ENCODE measurements around the gene IER5. TPM values are rescaled to one million over a fixed set of nuclear protein-coding genes. Genes with fewer than 3 reads are reported as not detected.

Gene IER5
- total and polyA plus RNA-seq, 2 of the 13 experiments (the other 11 are each of a cell fraction or from before 2014, with no cell fraction given), result 2.5 to 3.5 TPM

DNA sequence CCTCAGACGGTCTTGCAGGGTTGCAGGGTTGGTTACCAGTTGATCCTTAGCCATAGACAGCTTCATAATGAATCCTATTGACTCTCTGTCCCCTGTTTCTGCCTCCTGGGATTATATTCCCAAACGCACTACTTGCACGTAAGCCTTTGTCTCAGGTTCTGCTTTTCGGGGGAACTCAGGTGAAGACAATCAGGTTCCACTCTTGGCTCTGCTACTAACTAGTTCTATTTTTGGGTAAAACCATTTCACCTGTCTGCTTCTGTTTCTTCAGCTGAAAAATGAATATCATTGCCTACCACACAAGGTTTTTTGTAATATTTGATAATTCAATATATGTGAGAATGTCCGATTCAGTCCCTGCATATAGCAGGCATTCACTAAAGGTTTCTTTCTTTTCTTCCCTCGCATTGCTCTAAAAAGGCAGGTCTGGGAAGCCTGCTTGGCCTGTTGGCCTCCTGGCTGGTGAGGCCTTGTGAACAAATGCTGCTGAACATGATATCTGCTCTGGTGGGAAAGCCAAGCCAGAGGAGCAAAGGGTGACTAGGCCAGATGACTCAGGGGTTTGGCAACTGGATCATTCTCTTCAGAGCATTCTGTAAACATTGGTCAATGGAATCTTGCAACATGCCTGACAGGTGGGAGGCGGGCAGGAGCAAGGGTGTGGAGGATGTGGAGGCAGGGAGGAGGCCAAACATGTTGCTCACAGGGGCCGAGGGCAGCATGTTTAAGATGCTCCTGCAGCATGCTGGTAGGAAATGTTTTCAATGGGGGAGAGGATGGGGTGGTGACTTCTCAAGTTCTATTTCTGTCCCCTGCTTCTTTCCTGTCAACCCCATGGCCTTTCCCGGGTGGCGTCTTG, 23.8 kb downstream of the IER5 start (continued):
- TF ChIP-seq, protein P1, sequence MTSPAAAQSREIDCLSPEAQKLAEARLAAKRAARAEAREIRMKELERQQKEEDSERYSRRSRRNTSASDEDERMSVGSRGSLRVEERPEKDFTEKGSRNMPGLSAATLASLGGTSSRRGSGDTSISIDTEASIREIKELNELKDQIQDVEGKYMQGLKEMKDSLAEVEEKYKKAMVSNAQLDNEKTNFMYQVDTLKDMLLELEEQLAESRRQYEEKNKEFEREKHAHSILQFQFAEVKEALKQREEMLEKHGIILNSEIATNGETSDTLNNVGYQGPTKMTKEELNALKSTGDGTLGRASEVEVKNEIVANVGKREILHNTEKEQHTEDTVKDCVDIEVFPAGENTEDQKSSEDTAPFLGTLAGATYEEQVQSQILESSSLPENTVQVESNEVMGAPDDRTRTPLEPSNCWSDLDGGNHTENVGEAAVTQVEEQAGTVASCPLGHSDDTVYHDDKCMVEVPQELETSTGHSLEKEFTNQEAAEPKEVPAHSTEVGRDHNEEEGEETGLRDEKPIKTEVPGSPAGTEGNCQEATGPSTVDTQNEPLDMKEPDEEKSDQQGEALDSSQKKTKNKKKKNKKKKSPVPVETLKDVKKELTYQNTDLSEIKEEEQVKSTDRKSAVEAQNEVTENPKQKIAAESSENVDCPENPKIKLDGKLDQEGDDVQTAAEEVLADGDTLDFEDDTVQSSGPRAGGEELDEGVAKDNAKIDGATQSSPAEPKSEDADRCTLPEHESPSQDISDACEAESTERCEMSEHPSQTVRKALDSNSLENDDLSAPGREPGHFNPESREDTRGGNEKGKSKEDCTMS (CRISPR knock-in tag; conservative IDR thresholded peaks at IDR 0.05), result no peak
- TF ChIP-seq ZNF30 (CRISPR knock-in tag; IDR thresholded peaks at IDR 0.05) (peak; percentile 65; the same call in 1 of the 2 replicates), IRF2 (CRISPR knock-in tag; IDR thresholded peaks at IDR 0.05) (peak; percentile 97), ZNF318 (CRISPR knock-in tag; IDR thresholded peaks at IDR 0.05) (peak; percentile 82; the same call in 1 of the 2 replicates), HMG20B (CRISPR knock-in tag; conservative IDR thresholded peaks at IDR 0.05) (peak; percentile 92), ZNF883 (CRISPR knock-in tag; IDR thresholded peaks at IDR 0.05; ENCODE audit: not compliant biosample characterization) (peak; percentile 72), ERF (CRISPR knock-in tag; IDR thresholded peaks at IDR 0.05) (peak; percentile 96), EZH2 (conservative IDR thresholded peaks at IDR 0.05; ENCODE audit: low read depth, low read length) (no peak), ZGPAT (CRISPR knock-in tag; IDR thresholded peaks at IDR 0.05) (peak; percentile 97), SP140L (CRISPR knock-in tag; IDR thresholded peaks at IDR 0.05; ENCODE audit: borderline replicate concordance) (peak; percentile 83; the same call in 1 of the 2 replicates), ZNF350 (CRISPR knock-in tag; IDR thresholded peaks at IDR 0.05; ENCODE audit: borderline replicate concordance, low read depth) (peak; percentile 86), KLF13 (CRISPR knock-in tag; IDR thresholded peaks at IDR 0.05) (no peak), GMEB1 (CRISPR knock-in tag; IDR thresholded peaks at IDR 0.05; ENCODE audit: borderline replicate concordance) (peak; percentile 46; the same call in 1 of the 2 replicates)
